ENCODE measurements around the gene ARL2.
"Not testable (repeated sequence)": the region's sequence is repeated elsewhere in the genome, so short reads cannot be mapped to it uniquely, and the experiment has no call there.

Gene ARL2

DNA sequence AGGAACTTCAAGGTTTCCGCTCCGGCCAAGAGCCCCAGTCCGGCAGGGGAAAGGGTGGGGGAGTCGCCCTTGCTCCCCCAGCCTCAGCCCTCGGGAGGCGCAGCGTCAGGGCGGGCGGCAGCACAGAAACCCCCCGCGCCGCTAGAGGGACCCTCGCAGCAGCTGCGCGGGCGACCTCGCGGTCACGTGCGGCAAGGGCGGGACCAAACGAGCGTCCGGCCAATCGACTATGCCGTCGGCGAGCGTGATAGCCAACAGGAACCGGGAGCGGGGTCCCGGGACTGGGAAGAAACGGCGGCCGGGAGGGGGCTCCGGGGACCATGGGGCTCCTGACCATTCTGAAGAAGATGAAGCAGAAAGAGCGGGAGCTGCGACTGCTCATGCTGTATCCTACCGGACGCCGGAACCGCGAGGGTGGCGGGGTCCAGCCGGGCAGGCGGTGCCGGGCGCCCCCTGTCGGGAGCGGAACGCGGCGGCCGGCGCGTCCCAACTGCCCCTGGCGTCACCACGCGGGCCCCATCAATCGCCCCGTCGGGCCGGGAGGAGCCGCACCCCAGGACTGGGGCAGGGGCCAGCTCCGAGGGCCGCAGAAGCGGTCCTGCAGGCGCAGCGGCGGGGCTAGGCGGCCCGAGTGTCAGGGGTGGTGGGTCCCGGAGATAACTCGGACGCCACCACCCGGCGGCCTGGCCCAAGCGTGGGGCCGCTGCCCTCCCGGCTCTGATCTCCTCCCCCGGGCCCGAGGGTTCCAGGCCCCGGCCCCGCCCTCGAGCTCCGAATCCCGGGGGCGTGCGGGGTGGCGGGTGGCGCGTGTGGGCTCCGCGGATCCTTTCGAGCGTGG, at the start of gene ARL2:
Gene ARL2 (plus strand): TSS at position 273 of the 838 bp plus-strand sequence. CDS start 48 bp downstream, at position 321.
- DNase-seq, result peak; percentile 83

GRCh38 chr11:64967375-64967774, 46.6 kb upstream of the ARL2 start:
- no peak for DNase-seq

DNA sequence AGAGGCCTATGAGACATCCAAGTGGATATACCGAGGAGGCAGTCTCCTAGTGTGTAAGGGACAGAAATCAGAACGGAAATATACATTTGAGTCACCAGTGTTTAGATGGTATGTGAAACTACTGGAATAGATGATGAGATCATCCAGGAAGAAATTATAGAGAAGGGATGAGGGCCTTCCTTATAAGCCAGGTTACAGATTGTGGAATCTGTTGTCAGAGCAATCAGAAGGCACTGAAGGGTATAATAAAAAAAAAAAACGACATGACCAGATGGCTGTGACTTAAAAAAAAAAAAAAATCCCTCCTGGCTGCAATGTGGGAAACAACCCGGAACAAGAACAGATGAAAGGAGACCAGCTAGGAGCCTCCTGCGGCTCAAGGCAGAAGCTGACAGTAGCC, 44.8 kb upstream of the ARL2 start:
- no peak for DNase-seq

- DNase-seq, result peak; percentile 8
Measured at GRCh38 chr11:64970731-64971151, 43.2 kb upstream of the ARL2 start.

- DNase-seq, result peak; percentile 93
Measured at GRCh38 chr11:64971421-64972233, 42.3 kb upstream of the ARL2 start, which contains the start of gene MAJIN. MAJIN (minus strand) TSS chr11:64972108; CDS start chr11:64959405, 12,703 bp downstream.

- DNase-seq, result no peak
Measured at GRCh38 chr11:64974124-64974523, 39.8 kb upstream of the ARL2 start.

DNA sequence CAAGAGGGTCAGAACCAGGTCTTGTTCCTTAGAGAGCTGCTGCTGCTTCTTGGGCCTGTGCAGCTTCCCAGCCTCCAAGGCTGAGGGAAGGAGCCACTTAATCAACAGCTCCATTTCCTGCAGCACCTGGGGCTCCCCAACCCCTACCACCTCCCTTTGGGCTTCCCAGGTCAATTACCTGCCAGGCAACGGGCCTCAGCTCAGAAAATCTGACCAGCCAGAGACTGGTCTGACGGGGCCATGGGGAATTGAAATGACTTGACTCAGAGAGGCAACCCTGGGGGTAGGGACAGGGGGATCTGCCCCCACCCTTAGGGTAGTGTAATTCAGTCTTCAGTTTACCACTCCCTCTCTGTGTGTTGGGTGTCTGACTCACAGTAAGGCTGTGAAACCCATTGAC, 37.3 kb upstream of the ARL2 start:
- DNase-seq, result no peak

DNA sequence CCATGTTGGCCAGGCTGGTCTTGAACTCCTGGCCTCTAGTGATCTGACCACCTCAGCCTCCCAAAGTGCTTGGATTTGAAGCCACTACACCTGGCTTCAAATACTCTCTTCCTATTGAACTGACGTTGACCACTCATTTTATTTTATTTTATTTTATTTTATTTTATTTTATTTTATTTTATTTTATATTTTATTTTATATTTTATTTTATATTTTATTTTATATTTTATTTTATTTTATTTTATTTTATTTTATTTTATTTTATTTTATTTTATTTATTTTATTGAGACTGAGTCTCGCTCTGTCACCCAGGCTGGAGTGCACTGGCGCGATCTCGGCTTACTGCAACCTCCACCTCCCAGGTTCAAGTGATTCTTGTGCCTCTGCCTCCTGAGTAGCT, 30.6 kb upstream of the ARL2 start:
- DNase-seq, result not testable (repeated sequence)

- DNase-seq, result no peak
Measured at GRCh38 chr11:64987998-64988854, 25.7 kb upstream of the ARL2 start.

DNA sequence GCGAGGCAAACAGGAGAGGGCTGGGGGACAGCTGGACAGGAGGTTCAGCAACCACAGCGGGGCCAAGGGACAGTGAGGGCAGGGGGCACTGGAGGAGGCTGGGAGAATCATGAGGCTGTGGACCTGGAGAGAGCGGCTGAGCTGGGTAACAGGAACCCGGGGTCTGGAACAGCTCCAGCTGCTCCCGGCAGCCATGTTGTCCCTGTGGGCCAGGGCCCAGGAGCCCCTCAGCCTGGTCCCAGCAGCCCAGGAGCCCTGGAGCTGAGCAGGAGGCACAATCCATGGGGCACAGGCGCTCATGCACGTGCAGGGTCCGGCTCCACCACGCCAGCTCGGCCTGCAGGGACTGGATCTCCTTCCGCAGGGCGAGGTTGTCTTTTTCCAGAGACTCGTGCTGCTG, 24.5 kb upstream of the ARL2 start:
- DNase-seq, result no peak

- no peak for DNase-seq
Measured at GRCh38 chr11:64990222-64990923, 23.6 kb upstream of the ARL2 start.

DNA sequence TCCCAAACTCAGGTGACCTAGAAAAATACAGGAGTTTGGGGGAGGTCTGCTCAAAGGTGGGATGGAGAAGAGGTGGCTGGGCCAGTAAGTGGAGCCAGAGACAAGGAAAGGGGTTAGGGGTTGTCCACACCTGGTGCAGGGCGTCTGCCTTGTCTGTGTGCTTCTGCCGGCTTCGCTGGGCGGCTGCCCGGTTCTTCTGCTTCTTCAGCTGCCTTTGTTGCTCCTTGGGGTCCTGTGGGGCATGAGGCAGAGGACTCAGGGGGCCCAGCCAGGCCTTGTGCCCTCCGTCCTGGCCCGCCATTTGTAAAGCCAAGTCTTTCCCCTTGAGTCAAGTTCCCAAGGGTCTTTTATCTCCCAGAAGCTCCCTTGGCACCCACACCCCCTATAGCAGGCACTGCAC, 19.6 kb upstream of the ARL2 start:
- no peak for DNase-seq

GRCh38 chr11:64996327-64996709, 17.6 kb upstream of the ARL2 start:
- no peak for DNase-seq

- DNase-seq, result no peak
Measured at GRCh38 chr11:64996710-64997380, 17.1 kb upstream of the ARL2 start, which contains the start of gene BATF2. BATF2 (minus strand) TSS chr11:64996971; CDS start chr11:64996914, 57 bp downstream.

DNA sequence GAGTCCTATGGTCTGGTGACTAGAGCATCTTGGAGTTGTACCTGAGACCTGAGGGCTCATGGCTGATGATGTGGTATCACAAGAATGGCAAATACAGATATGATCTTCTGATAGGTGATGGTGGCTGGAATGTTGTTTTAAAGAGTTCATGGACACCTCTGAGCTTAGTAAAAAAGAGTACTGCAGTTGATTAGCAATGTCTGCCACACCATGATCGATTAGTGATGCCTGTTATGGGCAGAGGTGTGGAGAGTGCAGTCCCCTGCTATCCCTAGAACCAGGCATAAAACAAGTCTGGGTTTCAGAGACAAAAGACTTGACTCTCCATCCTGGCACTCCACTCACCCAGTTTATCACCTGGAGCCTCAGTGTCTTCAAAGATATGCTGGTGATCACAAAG, 15.8 kb upstream of the ARL2 start:
- no peak for DNase-seq

DNA sequence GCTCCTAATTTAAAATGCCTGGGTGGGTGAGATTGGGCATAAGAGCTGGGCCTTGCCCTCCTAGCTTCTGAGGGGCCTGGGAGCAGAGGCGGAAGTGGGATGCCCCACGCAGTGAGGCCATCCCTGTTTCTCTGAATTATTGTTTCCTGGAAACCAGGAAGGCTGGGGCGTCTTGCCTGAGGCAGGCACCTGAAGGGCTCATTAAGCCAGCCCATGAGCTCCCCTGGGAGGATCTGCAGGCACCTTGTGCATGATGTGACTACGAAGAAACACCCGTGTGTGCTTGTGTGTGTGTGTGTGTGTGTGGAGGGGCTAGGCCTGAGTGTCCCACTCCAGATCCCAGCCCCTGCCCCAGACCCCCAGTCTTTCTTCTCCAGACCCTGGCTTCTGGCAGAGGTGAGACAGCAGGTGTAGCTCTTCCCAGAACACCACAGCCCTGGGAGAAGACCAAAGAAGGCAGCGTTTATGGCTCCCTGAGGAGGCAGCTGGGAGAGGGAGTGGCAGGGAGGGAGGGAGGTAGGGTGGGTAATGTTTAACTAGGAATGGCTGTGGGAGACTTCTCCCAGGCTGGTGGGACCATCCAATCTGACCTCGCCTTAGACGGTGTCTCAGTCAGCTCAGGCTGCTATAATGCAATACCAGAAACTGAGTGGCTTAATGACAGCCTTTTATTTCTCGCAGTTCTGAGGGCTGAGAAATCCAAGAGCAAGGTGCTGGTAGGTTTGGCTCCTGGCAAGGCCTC, 15.1 kb upstream of the ARL2 start:
- DNase-seq, result no peak

GRCh38 chr11:64999478-64999877, 14.5 kb upstream of the ARL2 start:
- DNase-seq, result no peak

GRCh38 chr11:65002706-65003105, 11.3 kb upstream of the ARL2 start:
- DNase-seq, result no peak

- DNase-seq, result no peak
Measured at GRCh38 chr11:65003282-65003681, 10.7 kb upstream of the ARL2 start.

- not testable (repeated sequence) for DNase-seq
Measured at GRCh38 chr11:65003968-65004367, 10.0 kb upstream of the ARL2 start.

DNA sequence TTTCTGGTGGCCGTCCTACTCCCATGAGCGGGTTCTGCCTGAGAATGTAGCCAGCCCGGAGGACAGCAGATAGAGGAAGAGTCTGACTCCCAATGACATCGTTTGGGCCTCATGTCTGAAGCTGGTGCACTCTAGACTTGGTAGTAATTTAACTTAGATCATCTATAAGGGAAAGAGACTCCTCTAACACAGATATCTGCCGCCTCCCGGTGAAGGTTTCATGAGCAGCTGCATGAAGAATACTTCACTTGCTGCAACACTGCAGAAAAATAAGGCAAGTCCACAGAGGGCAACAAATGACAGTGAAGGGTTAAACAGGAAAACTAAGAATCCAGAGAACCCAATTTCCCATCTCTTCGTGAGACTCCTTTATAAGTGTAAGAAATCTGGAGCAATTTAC, 5.9 kb upstream of the ARL2 start:
- DNase-seq, result no peak

All from stimulated activated CD4-positive, alpha-beta T cell treated with anti-CD3 and anti-CD28 coated beads, Interleukin-12 subunit alpha, Interleukin-12 subunit beta, amount 100 ng/mL, for 4 hours (primary cell).